Germinal center (tissue), 1 donor: Measurements from ENCODE around the gene SULT1B1.

Source experiments
- DNase-seq: peaks from one replicate; pipeline ENCODE4 v3.0.0; 2012; ENCODE audit warnings: mixed read lengths, low spot score

Gene SULT1B1

DNA sequence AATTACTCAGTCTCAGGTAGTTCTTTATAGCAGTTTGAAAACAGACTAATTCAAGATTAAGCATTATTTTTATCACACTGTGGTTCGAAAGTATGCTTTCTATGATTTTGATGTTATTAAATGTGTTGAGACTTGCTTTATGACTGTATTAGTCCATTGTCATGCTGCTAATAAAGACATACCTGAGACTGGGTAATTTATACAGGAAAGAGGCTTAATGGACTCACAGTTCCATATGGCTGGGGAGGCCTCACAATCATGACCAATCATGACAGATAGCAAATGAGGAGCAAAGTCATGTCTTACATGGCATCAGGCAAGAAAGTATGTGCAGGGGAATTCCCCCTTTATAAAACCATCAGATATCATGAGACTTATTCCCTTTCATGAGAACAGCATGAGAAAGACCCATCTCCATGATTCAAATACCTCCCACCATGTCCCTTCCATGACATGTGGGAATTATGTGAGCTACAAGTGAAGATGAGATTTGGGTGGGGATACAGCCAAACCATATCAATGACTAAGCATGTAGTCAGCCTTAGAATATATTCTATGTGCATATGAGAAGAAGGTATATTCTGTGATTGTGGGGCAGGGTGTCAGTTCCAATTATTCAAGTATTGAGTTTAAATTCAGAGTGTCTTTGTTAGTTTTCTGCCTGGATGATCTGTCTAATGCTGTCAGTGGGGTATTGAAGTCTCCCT lies 62.7 kb downstream of the SULT1B1 start:
- no peak for DNase-seq

DNA sequence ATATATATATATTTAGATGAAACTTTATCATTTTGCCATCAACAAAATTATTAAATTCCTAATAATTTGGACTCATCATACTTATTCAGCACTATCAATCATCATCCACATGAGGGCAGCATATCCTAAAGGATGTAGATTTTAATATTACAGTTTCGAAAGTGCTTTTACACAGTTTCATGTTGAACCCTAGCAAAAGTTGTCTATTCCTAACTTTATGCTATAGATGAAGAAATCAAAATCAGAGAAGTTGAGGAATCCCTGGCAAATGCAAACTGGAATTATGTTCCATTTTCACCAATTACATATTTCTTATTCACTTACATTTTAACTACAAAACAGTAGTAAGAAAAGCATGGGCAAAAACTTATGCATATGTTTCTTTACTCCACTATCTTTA lies 70.8 kb downstream of the SULT1B1 start:
- DNase-seq, result peak; percentile 2

DNA sequence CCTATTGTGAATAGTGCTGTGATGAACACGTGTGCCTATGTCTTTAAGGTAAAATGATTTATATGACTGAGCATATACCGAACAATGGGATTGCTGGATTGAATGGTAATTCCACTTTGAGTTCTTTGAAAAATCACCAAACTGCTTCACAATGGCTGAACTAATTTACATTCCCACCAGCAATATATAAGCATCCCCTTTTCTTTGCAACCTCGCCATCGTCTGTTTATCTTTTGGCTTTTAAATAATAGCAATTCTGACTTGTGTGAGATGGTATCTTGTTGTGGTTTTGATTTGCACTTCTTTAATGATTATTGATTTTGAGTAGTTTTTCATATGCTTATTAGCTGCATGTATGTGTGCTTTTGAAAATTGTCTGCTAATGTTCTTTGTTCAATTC lies 75.6 kb downstream of the SULT1B1 start:
- DNase-seq, result no peak
